CD4-positive, alpha-beta T cell treated with Interleukin-2 at 100 ng/mL for 4 hours (primary cell): ENCODE data around the gene MATR3.
"Not testable (repeated sequence)": the region's sequence is repeated elsewhere in the genome, so short reads cannot be mapped to it uniquely, and the experiment has no call there.

ENCODE experiments used
- DNase-seq: peaks from one replicate; pipeline ENCODE4 v3.0.0-alpha.2; 2020; ENCODE audit warnings: low spot score

MATR3 gene

GRCh38 chr5:139354186-139354585 is 60.6 kb downstream of the MATR3 start:
- DNase-seq: no peak

GRCh38 chr5:139355900-139356299 is 62.4 kb downstream of the MATR3 start:
- not testable (repeated sequence) for DNase-seq

GRCh38 chr5:139358064-139358463 is 64.5 kb downstream of the MATR3 start:
- DNase-seq: no peak

- no peak for DNase-seq
Observed at GRCh38 chr5:139360384-139360783, 66.8 kb downstream of the MATR3 start.

- DNase-seq: no peak
Observed at GRCh38 chr5:139361835-139362429, 68.4 kb downstream of the MATR3 start.

- DNase-seq: no peak
Observed at GRCh38 chr5:139363937-139364336, 70.4 kb downstream of the MATR3 start.

- no peak for DNase-seq
Observed at GRCh38 chr5:139364466-139364865, 70.9 kb downstream of the MATR3 start.

- DNase-seq: no peak
Observed at GRCh38 chr5:139368613-139369012, 75.1 kb downstream of the MATR3 start.

GRCh38 chr5:139369181-139369580 is 75.6 kb downstream of the MATR3 start:
- no peak for DNase-seq

GRCh38 chr5:139371482-139372435 is 78.2 kb downstream of the MATR3 start:
- no peak for DNase-seq

GRCh38 chr5:139374909-139375308 is 81.4 kb downstream of the MATR3 start:
- no peak for DNase-seq

GRCh38 chr5:139376364-139376763 is 82.8 kb downstream of the MATR3 start:
- no peak for DNase-seq

- DNase-seq: no peak
Observed at GRCh38 chr5:139377226-139377625, 83.7 kb downstream of the MATR3 start.

- DNase-seq: no peak
Observed at GRCh38 chr5:139378101-139378825, 84.7 kb downstream of the MATR3 start.

- no peak for DNase-seq
Observed at GRCh38 chr5:139378941-139379361, 85.4 kb downstream of the MATR3 start.

- no peak for DNase-seq
Observed at GRCh38 chr5:139379626-139380449, 86.3 kb downstream of the MATR3 start.
